Activated T-helper 17 cell treated with anti-CD3 and anti-CD28 coated beads, Interleukin-2, amount 50 U/mL, for 72 hours (primary cell): Measurements from ENCODE around the gene PSORS1C1. TPM values are rescaled to one million over a fixed set of nuclear protein-coding genes. Genes with fewer than 3 reads are reported as not detected.

ENCODE experiments used
- ATAC-seq: fragments of 150-1000 bp; cut with Tn5 transposase; replicated peaks from 2 replicates; pipeline ENCODE4 v1.10.0; 2021; ENCODE audit warnings: mild to moderate bottlenecking, moderate library complexity
- H3K27ac Mint-ChIP-seq: one replicate; pipeline ENCODE4 v1.8.0; 2022; ENCODE audit warnings: mixed read lengths
- H3K27me3 Mint-ChIP-seq: one replicate; pipeline ENCODE4 v1.8.0; 2022; ENCODE audit warnings: mixed read lengths
- H3K36me3 Mint-ChIP-seq: one replicate; pipeline ENCODE4 v1.8.0; 2022; ENCODE audit warnings: low read depth, mild to moderate bottlenecking, mixed read lengths
- H3K4me1 Mint-ChIP-seq: one replicate; pipeline ENCODE4 v1.8.0; 2022; ENCODE audit warnings: mixed read lengths
- H3K4me3 Mint-ChIP-seq: one replicate; pipeline ENCODE4 v1.8.0; 2022; ENCODE audit warnings: mild to moderate bottlenecking, mixed read lengths
- H3K9me3 Mint-ChIP-seq: one replicate; pipeline ENCODE4 v1.8.0; 2022; ENCODE audit warnings: mixed read lengths
- total RNA-seq, 2 donors: library from RNA; stranded (reverse); gene quantifications; one replicate each; pipeline ENCODE4 v1.2.3, GENCODE V29; 2022

PSORS1C1 gene
- total RNA-seq, 2 donors from 2014 or later: not detected

DNA sequence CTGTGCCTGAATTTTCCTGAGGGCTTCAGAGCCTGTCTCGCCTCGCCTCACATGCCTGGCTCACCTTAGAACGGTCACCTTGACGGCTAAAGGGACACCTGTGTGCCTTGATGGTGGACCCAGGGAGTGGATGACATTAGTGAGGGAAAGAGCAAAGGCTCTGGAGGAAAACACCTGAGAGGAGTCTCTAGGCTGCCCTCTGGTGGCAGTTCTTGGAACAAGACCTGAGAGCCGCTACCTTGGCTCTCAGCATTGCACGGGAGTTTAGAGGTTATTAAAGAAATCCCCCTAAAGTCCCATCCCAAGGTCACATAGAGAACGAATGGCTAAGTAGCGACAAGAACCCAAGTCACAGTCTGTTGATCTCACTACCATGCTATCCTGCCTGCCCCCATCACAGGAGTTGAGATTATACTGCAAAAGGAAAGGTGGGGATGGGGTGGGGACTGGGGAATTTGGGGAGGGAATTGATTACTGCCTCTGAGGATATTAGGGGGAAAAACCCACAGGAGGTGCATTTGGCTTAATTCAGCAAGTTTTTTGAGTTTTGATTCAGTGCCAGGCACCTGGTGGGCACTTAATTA is 13.6 kb downstream of the PSORS1C1 start:
- Mint-ChIP-seq H3K27me3 (no peaks in the 10 kb centered on the region), H3K9me3 (no peaks in the 10 kb centered on the region), H3K27ac (no peak overlapping the region), H3K36me3 (no peaks in the 10 kb centered on the region), H3K4me3 (no peak overlapping the region), H3K4me1 (peaks cover 5% of the 10 kb centered on the region)
- ATAC-seq: peak; percentile 68

- Mint-ChIP-seq H3K4me1 (peaks cover 5% of the 10 kb centered on the region), H3K27ac (no peak overlapping the region), H3K27me3 (no peaks in the 10 kb centered on the region), H3K4me3 (no peak overlapping the region), H3K36me3 (no peaks in the 10 kb centered on the region), H3K9me3 (no peaks in the 10 kb centered on the region)
- ATAC-seq: no peak
Observed at GRCh38 chr6:31129130-31129529, 14.5 kb downstream of the PSORS1C1 start.

- no peaks in the 10 kb centered on the region for H3K9me3 Mint-ChIP-seq
- no peaks in the 10 kb centered on the region for H3K36me3 Mint-ChIP-seq
- peaks cover 5% of the 10 kb centered on the region for H3K4me1 Mint-ChIP-seq
- H3K27me3 Mint-ChIP-seq: no peaks in the 10 kb centered on the region
- no peak for ATAC-seq
- H3K27ac Mint-ChIP-seq: no peak overlapping the region
- no peak overlapping the region for H3K4me3 Mint-ChIP-seq
Observed at GRCh38 chr6:31130751-31131150, 16.2 kb downstream of the PSORS1C1 start.

GRCh38 chr6:31131595-31131994 is 17.0 kb downstream of the PSORS1C1 start:
- no peaks in the 10 kb centered on the region for H3K36me3 Mint-ChIP-seq
- no peak for ATAC-seq
- no peaks in the 10 kb centered on the region for H3K27me3 Mint-ChIP-seq
- peaks cover 5% of the 10 kb centered on the region for H3K4me1 Mint-ChIP-seq
- no peaks in the 10 kb centered on the region for H3K9me3 Mint-ChIP-seq
- no peak overlapping the region for H3K4me3 Mint-ChIP-seq
- H3K27ac Mint-ChIP-seq: no peak overlapping the region

GRCh38 chr6:31132806-31133205 is 18.2 kb downstream of the PSORS1C1 start:
- Mint-ChIP-seq H3K9me3 (no peaks in the 10 kb centered on the region), H3K36me3 (no peaks in the 10 kb centered on the region), H3K4me1 (peaks cover 10% of the 10 kb centered on the region), H3K4me3 (no peak overlapping the region), H3K27me3 (no peaks in the 10 kb centered on the region), H3K27ac (no peak overlapping the region)
- no peak for ATAC-seq

DNA sequence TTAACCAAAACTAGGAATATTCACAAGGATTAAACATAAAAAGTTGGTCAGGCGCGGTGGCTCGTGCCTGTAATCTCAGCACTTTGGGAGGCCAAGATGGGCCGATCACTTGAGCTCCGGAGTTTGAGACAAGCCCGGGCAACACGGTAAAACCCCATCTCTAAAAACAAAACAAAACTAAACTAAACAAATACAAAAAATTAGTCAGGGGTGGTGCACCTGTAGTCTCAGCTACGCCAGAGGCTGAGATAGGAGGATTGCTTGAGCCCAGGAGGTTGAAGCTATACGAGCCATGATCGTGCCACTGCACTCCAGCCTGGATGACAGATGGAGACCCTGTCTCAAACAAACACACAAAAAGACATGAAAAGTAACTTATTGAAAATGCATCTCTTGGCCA is 21.1 kb downstream of the PSORS1C1 start:
- peaks cover 6% of the 10 kb centered on the region for H3K4me1 Mint-ChIP-seq
- no peak overlapping the region for H3K4me3 Mint-ChIP-seq
- ATAC-seq: no peak
- H3K9me3 Mint-ChIP-seq: no peaks in the 10 kb centered on the region
- H3K27me3 Mint-ChIP-seq: no peaks in the 10 kb centered on the region
- H3K36me3 Mint-ChIP-seq: no peaks in the 10 kb centered on the region
- no peak overlapping the region for H3K27ac Mint-ChIP-seq

GRCh38 chr6:31138982-31139381 is 24.4 kb downstream of the PSORS1C1 start, which contains the start of gene PSORS1C2:
Gene PSORS1C2 (minus strand): TSS chr6:31139066. CDS start chr6:31139026, 40 bp downstream.
- peaks cover 6% of the 10 kb centered on the region for H3K4me1 Mint-ChIP-seq
- H3K9me3 Mint-ChIP-seq: no peaks in the 10 kb centered on the region
- peak within 1 kb of the TSS; percentile 86 for H3K27ac Mint-ChIP-seq
- peak within 1 kb of the TSS; percentile 84 for H3K4me3 Mint-ChIP-seq
- H3K27me3 Mint-ChIP-seq: no peaks in the 10 kb centered on the region
- H3K36me3 Mint-ChIP-seq: peaks cover 8% of the 10 kb centered on the region
- no peak for ATAC-seq

GRCh38 chr6:31139599-31139998 is 25.0 kb downstream of the PSORS1C1 start:
- Mint-ChIP-seq H3K9me3 (no peaks in the 10 kb centered on the region), H3K36me3 (peaks cover 13% of the 10 kb centered on the region), H3K27ac (no peak overlapping the region), H3K4me1 (peaks cover 6% of the 10 kb centered on the region), H3K4me3 (no peak overlapping the region), H3K27me3 (no peaks in the 10 kb centered on the region)
- ATAC-seq: no peak

DNA sequence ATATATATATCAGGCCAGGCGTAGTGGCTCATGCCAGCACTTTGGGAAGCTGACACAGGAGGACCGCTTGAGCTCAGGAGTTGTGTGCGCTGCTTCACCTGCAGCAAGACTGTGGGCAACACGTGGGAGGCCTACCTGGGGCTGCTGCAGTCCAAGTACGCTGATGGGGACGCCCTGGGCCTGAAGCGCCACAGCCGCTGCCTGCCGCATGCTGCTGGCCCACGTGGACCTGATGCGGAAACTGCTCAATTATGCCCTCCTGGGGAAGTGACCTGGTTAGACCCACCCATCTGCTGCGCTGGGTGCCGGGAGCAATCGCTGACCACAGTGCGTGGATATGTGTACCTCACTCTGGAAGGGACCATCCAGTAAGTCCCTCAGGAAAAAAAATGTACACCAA is 26.0 kb downstream of the PSORS1C1 start:
- Mint-ChIP-seq H3K4me1 (peaks cover 6% of the 10 kb centered on the region), H3K27ac (no peak overlapping the region), H3K4me3 (no peak overlapping the region), H3K36me3 (peaks cover 24% of the 10 kb centered on the region), H3K27me3 (no peaks in the 10 kb centered on the region), H3K9me3 (no peaks in the 10 kb centered on the region)
- ATAC-seq: no peak

- no peak overlapping the region for H3K4me3 Mint-ChIP-seq
- no peak overlapping the region for H3K27ac Mint-ChIP-seq
- peaks cover 5% of the 10 kb centered on the region for H3K4me1 Mint-ChIP-seq
- ATAC-seq: no peak
- H3K27me3 Mint-ChIP-seq: no peaks in the 10 kb centered on the region
- no peaks in the 10 kb centered on the region for H3K9me3 Mint-ChIP-seq
- H3K36me3 Mint-ChIP-seq: peaks cover 33% of the 10 kb centered on the region
Observed at GRCh38 chr6:31142361-31142761, 27.8 kb downstream of the PSORS1C1 start.

DNA sequence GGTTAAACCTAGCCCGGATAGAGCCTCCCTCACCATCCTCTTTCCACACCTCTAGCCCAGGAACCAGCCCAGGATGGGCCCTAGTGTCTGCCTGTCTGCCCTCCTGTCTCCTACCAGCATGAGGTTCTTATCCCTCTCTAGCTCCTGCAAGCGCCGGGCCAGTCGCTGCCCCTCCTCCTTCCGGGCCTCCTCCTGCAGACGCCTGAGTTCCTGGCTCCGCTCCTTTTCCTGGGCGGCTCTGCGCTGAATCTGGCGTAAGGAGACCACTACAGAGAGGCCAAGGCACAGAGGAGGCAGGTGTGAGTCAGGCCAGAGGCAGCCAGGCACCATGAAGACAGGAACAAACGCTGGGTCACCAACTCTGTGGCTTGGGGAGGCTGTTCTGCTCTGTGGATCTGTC is 28.5 kb downstream of the PSORS1C1 start:
- Mint-ChIP-seq H3K27ac (no peak overlapping the region), H3K4me1 (no peaks in the 10 kb centered on the region), H3K4me3 (no peak overlapping the region), H3K27me3 (no peaks in the 10 kb centered on the region), H3K9me3 (no peaks in the 10 kb centered on the region), H3K36me3 (peaks cover 33% of the 10 kb centered on the region)
- ATAC-seq: no peak

GRCh38 chr6:31144296-31144969 is 29.8 kb downstream of the PSORS1C1 start:
- Mint-ChIP-seq H3K4me1 (no peaks in the 10 kb centered on the region), H3K27ac (no peak overlapping the region), H3K27me3 (no peaks in the 10 kb centered on the region), H3K36me3 (peaks cover 37% of the 10 kb centered on the region), H3K9me3 (no peaks in the 10 kb centered on the region), H3K4me3 (no peak overlapping the region)
- ATAC-seq: no peak

DNA sequence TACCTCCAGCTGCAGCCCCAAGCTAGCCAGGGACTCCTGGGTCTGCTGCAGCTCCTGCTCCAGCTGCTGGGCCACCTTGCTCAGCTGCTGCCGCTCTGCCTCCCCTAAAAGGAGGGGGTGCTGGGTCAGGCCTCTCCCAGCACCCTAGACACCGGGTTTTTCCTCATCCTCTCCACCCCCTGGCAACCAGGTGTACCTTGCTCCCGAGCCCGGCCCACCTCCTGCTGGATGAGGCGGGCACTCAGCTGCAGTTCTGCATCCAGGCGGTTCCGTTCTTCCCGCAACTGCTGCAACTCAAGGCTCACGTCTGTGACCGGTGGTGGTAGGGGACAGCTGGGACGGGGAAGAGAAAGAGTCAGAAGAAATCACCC is 30.4 kb downstream of the PSORS1C1 start:
- Mint-ChIP-seq H3K4me1 (no peaks in the 10 kb centered on the region), H3K36me3 (peaks cover 42% of the 10 kb centered on the region), H3K27ac (no peak overlapping the region), H3K9me3 (no peaks in the 10 kb centered on the region), H3K27me3 (no peaks in the 10 kb centered on the region), H3K4me3 (no peak overlapping the region)
- no peak for ATAC-seq

GRCh38 chr6:31145386-31145785 is 30.8 kb downstream of the PSORS1C1 start:
- Mint-ChIP-seq H3K36me3 (peaks cover 45% of the 10 kb centered on the region), H3K27me3 (no peaks in the 10 kb centered on the region), H3K4me1 (no peaks in the 10 kb centered on the region), H3K9me3 (no peaks in the 10 kb centered on the region), H3K27ac (no peak overlapping the region), H3K4me3 (no peak overlapping the region)
- ATAC-seq: no peak

DNA sequence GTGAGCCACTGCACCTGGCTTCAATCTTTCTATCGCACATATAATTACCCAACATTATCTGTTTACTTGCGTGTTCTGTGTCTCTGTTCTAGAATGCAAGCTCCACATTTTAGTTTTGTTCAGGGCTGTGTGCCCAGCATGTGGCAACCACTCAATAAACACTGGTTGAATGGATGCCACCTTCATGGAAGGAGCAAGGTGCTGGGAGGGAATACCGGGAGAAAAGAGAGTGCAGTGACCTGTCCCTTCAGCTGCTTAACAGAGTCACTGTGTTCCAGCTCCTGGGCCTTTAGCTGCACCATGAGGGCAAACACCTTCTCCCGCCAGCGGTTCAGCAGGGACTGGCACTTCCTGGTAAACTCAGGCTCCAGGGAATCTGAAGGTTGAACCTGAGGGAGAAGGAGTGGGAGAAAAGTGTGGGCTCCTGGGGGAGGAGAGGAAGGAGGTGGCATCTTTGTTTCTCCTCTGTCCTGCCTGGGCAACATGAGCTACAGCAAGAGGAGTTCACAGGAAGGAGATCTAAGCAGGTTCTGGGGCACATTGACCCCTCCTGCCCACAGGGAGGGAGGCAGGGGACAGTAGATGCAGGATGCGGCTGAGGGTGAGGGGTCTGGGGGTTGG is 35.3 kb downstream of the PSORS1C1 start:
- Mint-ChIP-seq H3K36me3 (peaks cover 59% of the 10 kb centered on the region), H3K4me3 (no peak overlapping the region), H3K4me1 (peaks cover 6% of the 10 kb centered on the region), H3K27ac (no peak overlapping the region), H3K9me3 (no peaks in the 10 kb centered on the region), H3K27me3 (no peaks in the 10 kb centered on the region)
- ATAC-seq: no peak
